Heart right ventricle (tissue), 16 donors: ENCODE results near the gene NUAK1. TPM values are rescaled to one million over a fixed set of nuclear protein-coding genes. Genes with fewer than 3 reads are reported as not detected.
A peak's percentile ranks its signal among the peaks of the same experiment; 100 is the strongest.
"Not testable (repeated sequence)": the region's sequence is repeated elsewhere in the genome, so short reads cannot be mapped to it uniquely, and the experiment has no call there.

Experiments
- ATAC-seq, 8 donors: fragments of 200-7000 bp; cut with Tn5 transposase; one replicate each; pipeline ENCODE4 v1.9.1; 2020; ENCODE audit warnings: mild to moderate bottlenecking in 8 of 8, moderate library complexity in 8 of 8, moderate number of reproducible peaks in 1 of 8
- DNase-seq, 2 donors: peaks; one replicate each; pipeline ENCODE4 v3.0.0-alpha.2; 2020
- H3K27ac ChIP-seq, 10 donors: fragments of 200-600 bp; sonication (generic) in 2 of 10; one replicate each; pipeline versions ENCODE4 v1.5.0 to v1.8.0; 2020 to 2022; ENCODE audit warnings: mild to moderate bottlenecking in 3 of 10
- H3K27me3 ChIP-seq, 7 donors: fragments of 200-600 bp; one replicate each; pipeline ENCODE4 v1.8.0; 2021 to 2022; ENCODE audit warnings: mild to moderate bottlenecking in 2 of 7
- H3K36me3 ChIP-seq, 9 donors: fragments of 200-600 bp; sonication (generic) in 1 of 9; one replicate each; pipeline versions ENCODE4 v1.5.0 to v1.8.0; 2020 to 2022; ENCODE audit warnings: mild to moderate bottlenecking in 2 of 9
- H3K4me1 ChIP-seq, 9 donors: fragments of 200-600 bp; sonication (generic) in 1 of 9; one replicate each; pipeline versions ENCODE4 v1.5.0 to v1.8.0; 2020 to 2022; ENCODE audit warnings: mild to moderate bottlenecking in 4 of 9
- H3K4me3 ChIP-seq, 10 donors: fragments of 200-600 bp; sonication (generic) in 2 of 10; one replicate each; pipeline versions ENCODE4 v1.5.0 to v1.8.0; 2020 to 2022; ENCODE audit warnings: mild to moderate bottlenecking in 7 of 10, moderate library complexity in 2 of 10
- H3K9me3 ChIP-seq, 11 donors: fragments of 200-600 bp in 10 of 11; sonication (generic) in 2 of 11; one replicate each; pipeline versions ENCODE4 v1.5.0 to v1.8.0; 2013 to 2022; ENCODE audit warnings: mild to moderate bottlenecking in 2 of 11, control low read depth in 1 of 11, moderate library complexity in 1 of 11
- WGBS, 2 donors: extraction: QIAGEN DNeasy Blood & Tissue Kit; methylation state at CpG; one replicate each; pipeline ENCODE4 v1.1.7; 2013; ENCODE audit warnings: inconsistent platforms in 1 of 2; 5-methylcytosine and 5-hydroxymethylcytosine counted together
- intact Hi-C, 10 donors: fragments of 100-400 bp; cut with DNase I; formaldehyde crosslinking; loops; one replicate each; pipeline versions ENCODE4 v1.11.1 to v1.14.2; 2022
- polyA plus RNA-seq, 2 donors: library from polyadenylated mRNA; stranded (reverse); fragments of 200-250 nt; gene quantifications; one replicate each; pipeline ENCODE4 v1.2.3, GENCODE V29; 2013
- total RNA-seq, 10 donors: library from RNA; stranded (reverse); fragmentation: NEBNext Ultra II Directional in 3 of 10; extraction: Animal tissue kit (Norgen Biotek cat#: 25700) in 3 of 10; gene quantifications; one replicate each; pipeline versions ENCODE4 v1.2.1 to v1.2.4, GENCODE V29; 2021 to 2023
- TF ChIP-seq, protein P1 (sequence below), 9 donors: fragments of 200-600 bp; sonication (generic) in 2 of 9; IDR thresholded peaks; one replicate each; pipeline versions ENCODE4 v1.5.0 to v1.8.0; 2021 to 2022; ENCODE audit warnings: antibody characterized with exemption in 9 of 9, mild to moderate bottlenecking in 5 of 9, moderate library complexity in 1 of 9
- donor health status: Arrhythmogenic right ventricular cardiomyopathy.
- donor health status: ischemic (EF 13 %, LVEDD 7.1; RV severe dilation, severe dysfunction).
- donor health status: healthy with polysubstance abuse.
- donor health status: DM: no; HTN: yes; CAD: no.
- donor health status: DM: no; HTN: no; CAD: no.
- donor health status: ischemic (EF 25% LVEDD 6.9; RV normal size, moderate dysfunction).
- donor health status: ischemic (EF 25% LVEDD 5.7; RV mildly dilated, moderate dysfunction).
- donor health status: healthy.
- donor health status: DM: yes; HTN: yes; CAD: no.
- donor health status: Ischemic cardiomyopathy.
- donor health status: ischemic (EF 35%, LVEDD 5.7; RV mildly dilated, moderate dysfunction).
- donor health status: nonischemic (EF 11% LVEDD 7.7; RV severe dilation, severe dysfunction).
- donor health status: DM: yes; HTN: yes; CAD: no.
- donor health status: PGD.
- donor health status: ischemic (EF 29% LVEDD 5.4; RV normal size, mild dysfunction).
- donor health status: nonischemic (EF 23%, LVEDD 6.1; RV moderate dilation, normal function).

Gene NUAK1
- total and polyA plus RNA-seq, 12 donors: 9.8 to 59.0 (median 44.8) TPM

DNA sequence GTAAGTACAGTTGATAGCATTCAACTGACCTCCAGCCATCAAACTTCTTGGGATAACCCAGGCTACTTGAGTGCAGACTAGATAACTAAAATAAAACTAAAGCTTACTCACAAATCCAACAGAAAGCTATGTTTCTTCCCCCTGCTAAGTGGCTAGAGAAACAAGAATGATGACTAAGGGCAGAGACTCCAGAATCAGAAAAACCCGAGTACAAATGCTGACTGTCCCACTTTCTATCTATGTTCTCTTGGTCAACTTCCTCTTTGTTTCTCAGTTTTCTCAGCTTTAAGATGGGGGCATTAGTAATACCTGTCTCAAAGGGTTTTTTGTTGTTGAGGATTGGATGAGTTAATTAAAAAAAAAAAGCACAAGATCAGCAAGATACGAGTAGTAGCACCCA is 6.1 kb upstream of the NUAK1 start:
- TF ChIP-seq, protein P1, sequence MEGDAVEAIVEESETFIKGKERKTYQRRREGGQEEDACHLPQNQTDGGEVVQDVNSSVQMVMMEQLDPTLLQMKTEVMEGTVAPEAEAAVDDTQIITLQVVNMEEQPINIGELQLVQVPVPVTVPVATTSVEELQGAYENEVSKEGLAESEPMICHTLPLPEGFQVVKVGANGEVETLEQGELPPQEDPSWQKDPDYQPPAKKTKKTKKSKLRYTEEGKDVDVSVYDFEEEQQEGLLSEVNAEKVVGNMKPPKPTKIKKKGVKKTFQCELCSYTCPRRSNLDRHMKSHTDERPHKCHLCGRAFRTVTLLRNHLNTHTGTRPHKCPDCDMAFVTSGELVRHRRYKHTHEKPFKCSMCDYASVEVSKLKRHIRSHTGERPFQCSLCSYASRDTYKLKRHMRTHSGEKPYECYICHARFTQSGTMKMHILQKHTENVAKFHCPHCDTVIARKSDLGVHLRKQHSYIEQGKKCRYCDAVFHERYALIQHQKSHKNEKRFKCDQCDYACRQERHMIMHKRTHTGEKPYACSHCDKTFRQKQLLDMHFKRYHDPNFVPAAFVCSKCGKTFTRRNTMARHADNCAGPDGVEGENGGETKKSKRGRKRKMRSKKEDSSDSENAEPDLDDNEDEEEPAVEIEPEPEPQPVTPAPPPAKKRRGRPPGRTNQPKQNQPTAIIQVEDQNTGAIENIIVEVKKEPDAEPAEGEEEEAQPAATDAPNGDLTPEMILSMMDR (IDR thresholded peaks at IDR 0.05): no peak
- intact Hi-C loops: loop anchor here in 3 of 10 donors (5.0 kb wide), 3 partner anchors 77 to 728 kb away; no protein-coding TSS in a partner anchor
- 50 to 63% methylated on average over 2 of the region's 2 CpGs for WGBS, 2 donors
- Histone ChIP-seq H3K4me1 (peaks cover 11 to 90% (median 59%) of the 10 kb centered on the region in 9 donors), H3K9me3 (no peaks in the 10 kb centered on the region), H3K27ac (peak overlapping the region in 8 of 10 donors; percentile 43 to 100 (median 86)), H3K36me3 (no peaks in the 10 kb centered on the region), H3K27me3 (peaks cover 0 to 13% (median 0%) of the 10 kb centered on the region in 7 donors), H3K4me3 (no peak overlapping the region)
- ATAC-seq: no peak
- no peak for DNase-seq

DNA sequence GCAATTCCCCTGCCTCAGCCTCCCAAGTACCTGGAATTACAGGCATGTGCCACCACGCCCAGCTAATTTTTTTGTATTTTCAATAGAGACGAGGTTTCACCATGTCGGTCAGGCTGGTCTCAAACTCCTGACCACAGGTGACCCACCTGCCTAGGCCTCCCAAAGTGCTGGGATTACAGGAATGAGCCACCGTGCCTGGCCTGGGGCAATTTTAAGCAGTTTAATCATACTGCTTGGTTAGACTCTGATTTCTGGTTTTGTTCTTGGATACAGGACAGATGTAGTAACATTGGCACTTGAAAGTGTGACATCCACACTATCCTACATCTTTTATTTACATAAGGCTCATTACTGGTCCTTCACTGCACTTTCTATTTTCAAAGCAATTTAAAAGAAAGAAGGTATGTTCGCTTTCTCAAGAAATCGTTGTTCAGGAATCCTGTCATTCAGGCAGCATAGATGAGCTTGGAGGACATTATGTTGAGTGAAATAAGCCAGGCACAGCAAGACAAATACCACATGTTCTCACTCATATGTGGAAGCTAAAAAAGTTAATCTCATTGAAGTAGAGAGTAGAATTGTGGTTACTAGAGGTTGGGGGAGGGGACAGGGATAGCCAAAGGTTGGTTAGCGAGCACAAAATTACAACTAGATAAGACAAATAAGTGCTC is 4.0 kb upstream of the NUAK1 start:
- TF ChIP-seq, protein P1 (IDR thresholded peaks at IDR 0.05): no peak
- no peaks in the 10 kb centered on the region for H3K9me3 ChIP-seq
- DNase-seq: no peak
- ATAC-seq: no peak
- H3K36me3 ChIP-seq: no peaks in the 10 kb centered on the region
- peak overlapping the region; percentile 93 to 100 (median 98) for H3K27ac ChIP-seq
- peak overlapping the region in 1 of 10 donors; percentile 7 for H3K4me3 ChIP-seq
- intact Hi-C loops: loop anchor here in 1 of 10 donors (5.0 kb wide), 1 partner anchor 80 kb away; no protein-coding TSS in a partner anchor
- WGBS, 2 donors: 54 to 66% methylated on average over 7 of the region's 7 CpGs
- H3K27me3 ChIP-seq: peaks cover 0 to 34% (median 0%) of the 10 kb centered on the region in 7 donors
- peaks cover 9 to 76% (median 52%) of the 10 kb centered on the region in 9 donors for H3K4me1 ChIP-seq

DNA sequence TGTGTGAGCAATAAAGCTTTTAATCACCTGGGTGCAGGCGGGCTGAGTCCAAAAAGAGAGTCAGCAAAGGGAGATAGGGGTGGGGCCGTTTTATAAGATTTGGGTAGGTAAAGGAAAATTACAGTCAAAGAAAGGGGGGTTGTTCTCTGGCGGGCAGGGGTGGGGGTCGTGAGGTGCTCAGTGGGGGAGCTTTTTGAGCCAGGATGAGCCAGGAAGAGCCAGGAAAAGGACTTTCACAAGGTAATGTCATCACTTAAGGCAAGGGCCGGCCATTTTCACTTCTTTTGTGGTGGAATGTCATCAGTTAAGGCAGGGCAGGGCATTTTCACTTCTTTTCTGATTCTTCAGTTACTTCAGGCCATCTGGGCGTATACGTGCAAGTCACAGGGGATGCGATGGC is 3.2 kb upstream of the NUAK1 start:
- peak overlapping the region; percentile 93 to 100 (median 98) for H3K27ac ChIP-seq
- not testable (repeated sequence) for ATAC-seq

DNA sequence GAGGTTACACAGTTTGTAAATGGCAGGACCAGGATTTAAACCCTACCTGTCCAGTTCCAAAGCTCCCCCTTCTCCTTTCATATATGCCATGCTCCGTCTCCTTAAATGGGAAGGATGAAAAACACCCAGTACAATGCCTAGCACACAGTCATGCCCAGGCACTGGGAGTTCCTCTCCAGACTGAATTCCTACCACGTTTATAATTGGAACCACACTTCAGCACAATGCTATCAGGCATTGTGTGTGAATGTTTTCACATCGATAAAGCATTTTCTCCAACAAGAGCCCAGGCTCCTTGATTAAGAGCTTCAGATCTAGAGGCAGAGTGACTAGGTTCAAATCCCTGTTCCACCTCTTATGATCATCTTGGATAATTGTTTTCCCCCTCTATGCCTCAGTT is 2.7 kb upstream of the NUAK1 start:
- intact Hi-C loops: loop anchor here in 1 of 10 donors (5.0 kb wide), 1 partner anchor 81 kb away; no protein-coding TSS in a partner anchor
- ATAC-seq (peak in 5 of 8 donors; percentile 6 to 69 (median 47)), DNase-seq (no peak)
- peak overlapping the region in 7 of 10 donors; percentile 64 to 97 (median 91) for H3K4me3 ChIP-seq
- H3K36me3 ChIP-seq: no peaks in the 10 kb centered on the region
- H3K27ac ChIP-seq: peak overlapping the region; percentile 93 to 100 (median 98)
- WGBS, 2 donors: 30 to 44% methylated on average over 3 of the region's 3 CpGs
- no peaks in the 10 kb centered on the region for H3K9me3 ChIP-seq
- peaks cover 0 to 47% (median 0%) of the 10 kb centered on the region in 7 donors for H3K27me3 ChIP-seq
- TF ChIP-seq, protein P1 (IDR thresholded peaks at IDR 0.05): no peak
- peaks cover 9 to 75% (median 52%) of the 10 kb centered on the region in 9 donors for H3K4me1 ChIP-seq

More for the DNA sequence above, 3.2 kb upstream of the NUAK1 start:
- H3K36me3 ChIP-seq, DNase-seq, H3K9me3 ChIP-seq: not testable (repeated sequence)
- intact Hi-C loops: loop anchor here in 1 of 10 donors (5.0 kb wide), 1 partner anchor 80 kb away; no protein-coding TSS in a partner anchor
- Histone ChIP-seq H3K4me1 (peaks cover 9 to 75% (median 50%) of the 10 kb centered on the region in 9 donors), H3K27me3 (peaks cover 0 to 42% (median 0%) of the 10 kb centered on the region in 7 donors), H3K4me3 (peak overlapping the region in 3 of 10 donors; percentile 82 to 97 (median 91))
- WGBS, 2 donors: 63 to 81% methylated on average over 8 of the region's 8 CpGs
